BE2C (cell line): ENCODE measurements around the gene FBXO22.
"Not testable (repeated sequence)": the region's sequence is repeated elsewhere in the genome, so short reads cannot be mapped to it uniquely, and the experiment has no call there.

Experiments used
- DNase-seq: peaks from one replicate; pipeline ENCODE4 v3.0.0-alpha.2; 2020
- H3K27me3 ChIP-seq: fragments of 250-450 bp; sonication (Bioruptor Pico); 2 replicates; pipeline ENCODE4 v1.5.1; 2020; ENCODE audit warnings: mild to moderate bottlenecking
- H3K36me3 ChIP-seq: fragments of 250-450 bp; sonication (Bioruptor Pico); 2 replicates; pipeline ENCODE4 v1.5.1; 2020; ENCODE audit warnings: mild to moderate bottlenecking
- H3K4me1 ChIP-seq: fragments of 250-450 bp; sonication (Bioruptor Pico); 2 replicates; pipeline ENCODE4 v1.5.1; 2020
- H3K4me3 ChIP-seq: 2 replicates; pipeline ENCODE4 v1.5.1; 2011; ENCODE audit warnings: low read depth, low read length
- H3K9me3 ChIP-seq: fragments of 250-450 bp; sonication (Bioruptor Pico); 2 replicates; pipeline ENCODE4 v1.5.1; 2020
- CTCF ChIP-seq: IDR thresholded peaks from 2 replicates; pipeline ENCODE4 v1.5.1; 2012; ENCODE audit warnings: mild to moderate bottlenecking, low read depth, low read length

The FBXO22 gene

DNA sequence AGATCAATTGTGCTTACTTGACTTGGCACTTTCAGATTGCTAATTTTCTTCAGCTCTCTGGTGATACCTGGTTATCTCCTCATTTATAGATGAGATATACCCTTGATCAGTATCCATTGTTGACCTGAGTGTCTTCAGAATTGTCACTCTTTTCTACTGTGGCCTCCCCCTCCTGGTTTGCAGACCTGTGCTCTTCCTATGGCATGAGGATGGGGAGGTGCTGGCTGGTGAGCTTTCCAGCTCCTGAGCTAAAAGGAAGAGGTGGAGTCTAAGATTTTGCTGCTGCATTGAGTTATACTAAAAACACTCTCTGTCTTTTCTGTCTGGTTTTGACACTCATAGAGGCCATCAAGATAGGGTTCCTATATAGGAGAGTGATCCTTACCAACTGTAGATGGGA, 36.8 kb upstream of the FBXO22 start:
- no peak overlapping the region for H3K4me3 ChIP-seq
- H3K27me3 ChIP-seq: no peaks in the 10 kb centered on the region
- TF ChIP-seq CTCF: no peak
- H3K4me1 ChIP-seq: no peaks in the 10 kb centered on the region
- no peaks in the 10 kb centered on the region for H3K36me3 ChIP-seq
- no peak for DNase-seq
- H3K9me3 ChIP-seq: no peaks in the 10 kb centered on the region

DNA sequence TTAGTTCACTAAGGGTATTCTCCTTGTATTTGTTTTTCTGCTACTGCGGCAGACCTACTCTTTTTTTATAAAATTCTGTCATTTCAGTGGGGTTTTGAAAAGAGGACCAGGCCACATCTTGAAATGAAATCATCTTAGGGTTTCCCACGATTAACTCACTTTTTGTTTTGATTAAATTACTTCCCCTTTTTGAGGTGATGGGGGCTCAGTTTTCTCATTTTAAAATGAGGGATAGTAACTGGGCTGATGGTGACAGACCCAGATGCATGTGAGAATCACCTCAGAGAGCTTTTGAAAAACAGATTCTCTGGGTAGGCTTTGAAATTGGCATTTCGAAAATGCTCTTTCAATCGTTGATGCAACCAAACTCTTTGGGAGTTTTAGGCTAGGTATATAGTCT, 36.2 kb upstream of the FBXO22 start:
- no peaks in the 10 kb centered on the region for H3K4me1 ChIP-seq
- no peak overlapping the region for H3K4me3 ChIP-seq
- no peaks in the 10 kb centered on the region for H3K27me3 ChIP-seq
- no peaks in the 10 kb centered on the region for H3K9me3 ChIP-seq
- no peak for DNase-seq
- H3K36me3 ChIP-seq: no peaks in the 10 kb centered on the region
- TF ChIP-seq CTCF: no peak

- Histone ChIP-seq H3K36me3 (no peaks in the 10 kb centered on the region), H3K27me3 (no peaks in the 10 kb centered on the region), H3K9me3 (no peaks in the 10 kb centered on the region), H3K4me3 (no peak overlapping the region), H3K4me1 (no peaks in the 10 kb centered on the region)
- no peak for DNase-seq
- TF ChIP-seq CTCF: no peak
Measured at GRCh38 chr15:75868019-75868418, 35.7 kb upstream of the FBXO22 start.

DNA sequence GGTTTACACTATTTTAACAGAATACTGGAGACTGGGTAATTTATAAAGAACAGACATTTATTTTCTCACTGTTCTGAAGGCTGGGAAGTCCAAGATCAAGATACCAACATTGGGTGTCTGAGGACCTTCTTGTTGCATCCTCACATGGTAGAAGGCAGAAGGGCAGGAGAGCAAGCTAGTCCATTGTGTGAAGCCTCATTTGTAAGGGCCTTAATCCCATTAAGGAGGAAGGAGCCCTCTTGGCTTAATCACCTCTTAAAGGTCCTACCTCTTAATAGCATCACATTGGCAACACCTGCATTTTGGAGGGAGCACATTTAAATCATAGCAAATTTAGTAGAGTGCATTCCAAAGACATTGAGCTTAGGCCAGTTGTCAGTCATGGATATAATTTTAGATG, 34.2 kb upstream of the FBXO22 start:
- Histone ChIP-seq H3K27me3 (no peaks in the 10 kb centered on the region), H3K9me3 (no peaks in the 10 kb centered on the region), H3K36me3 (peaks cover 10% of the 10 kb centered on the region), H3K4me1 (no peaks in the 10 kb centered on the region), H3K4me3 (no peak overlapping the region)
- DNase-seq: no peak
- no peak for TF ChIP-seq CTCF

- not testable (repeated sequence) for H3K9me3 ChIP-seq, H3K4me1 ChIP-seq, H3K4me3 ChIP-seq, DNase-seq, H3K27me3 ChIP-seq
- H3K36me3 ChIP-seq: peaks cover 13% of the 10 kb centered on the region
Measured at GRCh38 chr15:75871589-75871988, 32.1 kb upstream of the FBXO22 start.

DNA sequence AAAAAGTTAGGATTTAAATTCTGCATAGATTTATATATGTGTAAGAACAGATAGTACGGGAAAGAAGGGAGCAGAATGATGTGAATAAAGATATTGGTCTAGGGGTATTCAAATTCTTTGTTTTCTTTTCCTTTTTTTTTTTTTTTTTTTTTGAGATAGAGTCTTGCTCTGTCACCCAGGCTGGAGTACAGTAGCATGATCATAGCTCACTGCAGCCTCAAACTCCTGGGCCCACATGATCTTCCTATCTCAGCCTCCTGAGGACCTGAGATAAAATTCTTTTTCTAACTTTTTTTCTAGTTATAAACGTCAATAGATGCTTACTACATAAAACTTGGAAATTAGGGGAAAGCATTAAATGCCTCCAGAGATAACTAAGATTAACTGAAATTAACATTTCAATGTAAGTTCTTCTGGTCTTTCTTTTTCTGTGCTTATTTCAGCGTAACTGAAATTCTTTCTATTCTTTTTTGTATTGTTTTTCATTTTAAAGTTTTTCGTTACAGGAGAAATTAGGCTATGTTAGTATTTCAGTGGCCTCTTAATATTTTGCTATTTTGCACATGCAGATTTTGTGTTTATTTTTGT, 31.2 kb upstream of the FBXO22 start:
- no peak for DNase-seq
- Histone ChIP-seq H3K9me3 (no peaks in the 10 kb centered on the region), H3K4me3 (no peak overlapping the region), H3K36me3 (peaks cover 13% of the 10 kb centered on the region), H3K27me3 (no peaks in the 10 kb centered on the region), H3K4me1 (no peaks in the 10 kb centered on the region)
- no peak for TF ChIP-seq CTCF

GRCh38 chr15:75884041-75884440, 19.6 kb upstream of the FBXO22 start:
- DNase-seq: no peak
- no peaks in the 10 kb centered on the region for H3K4me1 ChIP-seq
- H3K9me3 ChIP-seq: no peaks in the 10 kb centered on the region
- no peak for TF ChIP-seq CTCF
- no peaks in the 10 kb centered on the region for H3K27me3 ChIP-seq
- H3K4me3 ChIP-seq: no peak overlapping the region
- H3K36me3 ChIP-seq: no peaks in the 10 kb centered on the region
